ENCODE results near the gene INAFM2.

DNA sequence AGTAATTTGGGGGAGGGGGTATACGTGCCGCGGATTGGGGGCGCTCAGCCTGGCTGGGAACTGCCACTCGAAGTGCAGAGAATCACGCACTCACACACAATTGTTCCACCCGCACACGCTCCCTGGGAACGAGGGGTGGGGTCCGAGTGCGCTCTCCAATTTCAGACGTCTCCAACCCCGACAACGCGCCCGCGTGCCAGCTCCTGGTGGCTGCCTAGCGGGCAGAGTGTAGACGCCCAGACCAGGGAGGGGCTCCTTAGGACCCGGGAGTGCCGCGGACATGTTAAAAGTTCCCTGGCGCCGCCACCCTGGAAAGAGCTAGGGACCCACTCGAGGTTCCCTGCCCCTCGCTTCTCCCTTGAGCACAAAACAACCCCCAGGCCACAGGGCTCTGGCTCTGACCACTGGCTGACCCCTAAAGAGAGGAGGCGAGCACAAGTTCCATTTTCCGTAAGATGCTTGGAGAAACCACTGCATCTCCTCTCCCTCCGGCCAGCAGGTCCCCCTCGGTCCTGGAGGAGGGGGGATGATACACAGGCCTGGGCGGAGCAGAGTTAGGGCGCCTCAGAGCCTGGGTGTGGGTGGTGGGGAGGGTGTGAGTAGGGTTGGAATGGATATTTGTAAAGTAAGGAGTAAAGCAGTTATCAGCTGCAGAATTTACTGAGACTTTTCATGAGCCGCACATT lies 39.7 kb upstream of the INAFM2 start:
- TF ChIP-seq ZNF70 (CRISPR knock-in tag; IDR thresholded peaks at IDR 0.05) = no peak
- no peak for TF ChIP-seq PPARA (CRISPR knock-in tag; IDR thresholded peaks at IDR 0.05; ENCODE audit: borderline replicate concordance)
- no peak for TF ChIP-seq OSR1 (CRISPR knock-in tag; IDR thresholded peaks at IDR 0.05)
- TF ChIP-seq, protein P1, sequence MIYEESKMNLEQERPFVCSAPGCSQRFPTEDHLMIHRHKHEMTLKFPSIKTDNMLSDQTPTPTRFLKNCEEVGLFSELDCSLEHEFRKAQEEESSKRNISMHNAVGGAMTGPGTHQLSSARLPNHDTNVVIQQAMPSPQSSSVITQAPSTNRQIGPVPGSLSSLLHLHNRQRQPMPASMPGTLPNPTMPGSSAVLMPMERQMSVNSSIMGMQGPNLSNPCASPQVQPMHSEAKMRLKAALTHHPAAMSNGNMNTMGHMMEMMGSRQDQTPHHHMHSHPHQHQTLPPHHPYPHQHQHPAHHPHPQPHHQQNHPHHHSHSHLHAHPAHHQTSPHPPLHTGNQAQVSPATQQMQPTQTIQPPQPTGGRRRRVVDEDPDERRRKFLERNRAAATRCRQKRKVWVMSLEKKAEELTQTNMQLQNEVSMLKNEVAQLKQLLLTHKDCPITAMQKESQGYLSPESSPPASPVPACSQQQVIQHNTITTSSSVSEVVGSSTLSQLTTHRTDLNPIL (CRISPR knock-in tag; IDR thresholded peaks at IDR 0.05; ENCODE audit: low read depth) = no peak
- no peak for TF ChIP-seq PATZ1 (CRISPR knock-in tag; IDR thresholded peaks at IDR 0.05; ENCODE audit: borderline replicate concordance)
- no peak for TF ChIP-seq CSDC2 (CRISPR knock-in tag; IDR thresholded peaks at IDR 0.05)
